Measurements from ENCODE around the gene SEC62. TPM values are rescaled to one million over a fixed set of nuclear protein-coding genes. Genes with fewer than 3 reads are reported as not detected.

Gene SEC62, protein sequence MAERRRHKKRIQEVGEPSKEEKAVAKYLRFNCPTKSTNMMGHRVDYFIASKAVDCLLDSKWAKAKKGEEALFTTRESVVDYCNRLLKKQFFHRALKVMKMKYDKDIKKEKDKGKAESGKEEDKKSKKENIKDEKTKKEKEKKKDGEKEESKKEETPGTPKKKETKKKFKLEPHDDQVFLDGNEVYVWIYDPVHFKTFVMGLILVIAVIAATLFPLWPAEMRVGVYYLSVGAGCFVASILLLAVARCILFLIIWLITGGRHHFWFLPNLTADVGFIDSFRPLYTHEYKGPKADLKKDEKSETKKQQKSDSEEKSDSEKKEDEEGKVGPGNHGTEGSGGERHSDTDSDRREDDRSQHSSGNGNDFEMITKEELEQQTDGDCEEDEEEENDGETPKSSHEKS
- 24.7 and 34.8 TPM in 2 replicates for total RNA-seq

DNA sequence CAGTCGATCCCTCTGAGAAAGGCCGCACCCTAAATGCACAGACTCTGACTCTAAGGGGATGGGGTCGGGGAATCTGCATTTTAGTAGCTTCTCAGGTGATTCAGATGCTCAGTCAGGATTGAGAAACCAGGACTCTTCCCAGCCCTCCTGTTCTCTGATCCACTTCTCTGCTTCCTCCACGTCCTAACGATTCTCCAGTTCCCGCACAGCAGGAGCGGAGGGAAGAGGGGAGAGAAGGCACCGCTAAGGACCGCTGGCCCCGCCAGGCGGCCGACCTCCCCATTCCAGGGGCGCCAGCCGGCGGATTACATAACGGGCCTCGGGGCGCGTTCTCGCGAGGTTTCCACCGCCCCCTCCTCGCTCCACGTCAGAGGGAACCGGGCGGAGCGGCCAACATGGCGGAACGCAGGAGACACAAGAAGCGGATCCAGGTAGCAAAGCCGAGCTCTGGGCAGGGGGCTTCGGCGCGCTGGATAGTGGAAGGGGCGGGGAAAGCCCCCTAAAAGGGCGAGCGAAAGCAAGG, at the start of gene SEC62:
SEC62 (plus strand) TSS at position 380 of the 523 bp plus-strand sequence; CDS start at position 396, 16 bp downstream.
- TF ChIP-seq, protein P1, sequence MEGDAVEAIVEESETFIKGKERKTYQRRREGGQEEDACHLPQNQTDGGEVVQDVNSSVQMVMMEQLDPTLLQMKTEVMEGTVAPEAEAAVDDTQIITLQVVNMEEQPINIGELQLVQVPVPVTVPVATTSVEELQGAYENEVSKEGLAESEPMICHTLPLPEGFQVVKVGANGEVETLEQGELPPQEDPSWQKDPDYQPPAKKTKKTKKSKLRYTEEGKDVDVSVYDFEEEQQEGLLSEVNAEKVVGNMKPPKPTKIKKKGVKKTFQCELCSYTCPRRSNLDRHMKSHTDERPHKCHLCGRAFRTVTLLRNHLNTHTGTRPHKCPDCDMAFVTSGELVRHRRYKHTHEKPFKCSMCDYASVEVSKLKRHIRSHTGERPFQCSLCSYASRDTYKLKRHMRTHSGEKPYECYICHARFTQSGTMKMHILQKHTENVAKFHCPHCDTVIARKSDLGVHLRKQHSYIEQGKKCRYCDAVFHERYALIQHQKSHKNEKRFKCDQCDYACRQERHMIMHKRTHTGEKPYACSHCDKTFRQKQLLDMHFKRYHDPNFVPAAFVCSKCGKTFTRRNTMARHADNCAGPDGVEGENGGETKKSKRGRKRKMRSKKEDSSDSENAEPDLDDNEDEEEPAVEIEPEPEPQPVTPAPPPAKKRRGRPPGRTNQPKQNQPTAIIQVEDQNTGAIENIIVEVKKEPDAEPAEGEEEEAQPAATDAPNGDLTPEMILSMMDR (conservative IDR thresholded peaks at IDR 0.05; ENCODE audit: low read depth, low read length): peak; percentile 52
- no peak for DNase-seq (ENCODE audit: low read depth)

DNA sequence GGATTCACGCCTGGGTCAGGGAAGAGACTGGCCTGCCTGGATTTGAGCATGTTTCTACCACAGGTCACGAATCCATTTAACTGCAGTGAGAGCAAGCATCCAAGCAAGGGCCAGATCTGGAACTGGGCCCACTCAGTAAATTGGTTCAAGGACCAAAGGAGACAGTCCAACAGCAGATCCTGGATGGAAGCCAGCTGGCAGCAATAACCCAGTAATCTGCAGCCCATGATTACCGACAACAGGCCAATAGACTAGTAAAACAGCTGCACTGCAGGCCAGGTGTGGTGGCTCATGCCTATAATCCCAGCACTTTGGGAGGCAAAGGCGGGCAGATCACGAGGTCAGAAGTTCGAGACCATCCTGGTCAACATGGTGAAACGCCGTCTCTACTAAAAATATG, 43.4 kb upstream of the SEC62 start:
- H3K4me3 ChIP-seq (ENCODE audit: low read depth, low read length): no peak overlapping the region
- peak; percentile 46 for DNase-seq (ENCODE audit: low read depth)
- TF ChIP-seq, protein P1 (conservative IDR thresholded peaks at IDR 0.05; ENCODE audit: low read depth, low read length): no peak

More for the DNA sequence above, at the start of gene SEC62:
- H3K4me3 ChIP-seq (ENCODE audit: low read depth, low read length): peak within 1 kb of the TSS; percentile 74

DNA sequence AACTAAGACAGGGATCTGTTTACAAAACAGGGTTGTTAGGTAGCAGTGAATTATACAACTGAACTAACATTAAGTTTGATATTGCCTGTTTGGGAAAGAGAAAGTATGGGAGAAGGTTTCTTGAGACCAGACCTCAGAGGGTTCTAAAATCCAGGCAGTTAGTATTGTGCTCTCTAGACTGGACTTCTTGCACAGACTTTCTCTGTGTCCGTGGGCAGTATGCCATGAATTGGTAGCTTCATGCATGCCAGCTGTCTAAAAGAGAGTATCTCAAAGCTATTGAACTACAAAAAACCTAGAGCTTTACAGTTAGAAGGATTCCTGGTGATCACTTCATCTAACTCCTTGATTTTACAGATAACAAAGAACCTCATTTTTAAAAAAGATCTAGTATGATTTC, 42.8 kb upstream of the SEC62 start:
- no peak overlapping the region for H3K4me3 ChIP-seq (ENCODE audit: low read depth, low read length)
- TF ChIP-seq, protein P1 (conservative IDR thresholded peaks at IDR 0.05; ENCODE audit: low read depth, low read length): no peak
- no peak for DNase-seq (ENCODE audit: low read depth)

DNA sequence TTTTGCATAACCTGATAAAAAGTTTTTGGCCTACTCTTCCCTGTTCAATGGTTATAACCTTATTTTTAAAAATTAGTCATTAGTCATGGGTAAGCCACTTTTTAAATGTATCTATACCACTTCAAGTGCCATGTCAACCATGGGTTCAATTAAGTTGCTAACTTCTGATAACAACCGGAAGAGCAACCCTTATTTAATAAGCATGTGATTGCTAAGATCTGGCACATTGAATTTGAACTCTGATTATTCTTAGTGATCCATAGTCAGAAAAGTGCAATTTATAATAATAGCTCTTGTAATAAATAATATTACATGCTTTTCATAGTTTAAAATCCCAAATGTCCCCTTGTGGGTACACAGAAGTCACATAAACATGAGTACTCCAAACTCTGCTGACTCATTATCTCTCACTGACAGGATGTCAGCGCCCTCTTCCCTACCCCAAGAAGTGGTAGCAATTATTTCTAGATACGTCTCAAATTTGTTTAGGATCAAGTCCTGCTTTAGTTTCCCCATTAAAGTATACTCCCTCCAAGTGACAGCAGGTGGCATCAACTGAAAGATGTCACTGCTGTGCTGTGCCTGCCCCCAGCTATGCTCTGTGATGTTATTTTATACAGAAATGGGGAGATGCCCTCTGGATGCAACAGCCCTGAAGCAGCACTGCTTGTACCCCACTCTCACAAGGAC, 36.6 kb upstream of the SEC62 start:
- TF ChIP-seq, protein P1 (conservative IDR thresholded peaks at IDR 0.05; ENCODE audit: low read depth, low read length): no peak
- DNase-seq (ENCODE audit: low read depth): no peak
- H3K4me3 ChIP-seq (ENCODE audit: low read depth, low read length): no peak overlapping the region

DNA sequence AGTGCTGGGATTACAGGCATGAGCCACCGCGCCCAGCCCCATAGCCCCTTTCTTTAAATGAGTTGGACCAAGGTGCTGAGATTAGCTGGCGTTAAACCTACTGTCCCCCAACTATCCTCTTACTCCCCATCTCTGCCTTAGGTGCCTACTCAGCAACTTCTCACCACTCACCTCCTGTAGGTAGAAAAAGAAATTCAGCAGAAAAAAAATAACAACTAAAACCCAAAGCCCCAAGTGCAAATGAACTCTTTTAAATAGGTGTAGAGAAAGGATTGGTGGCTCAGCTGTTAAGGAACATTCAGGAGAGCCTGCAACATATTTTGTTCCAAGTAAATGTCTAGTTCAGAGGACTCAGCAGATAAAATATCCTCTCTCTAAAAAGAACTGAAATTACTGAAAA, 35.8 kb upstream of the SEC62 start:
- TF ChIP-seq, protein P1 (conservative IDR thresholded peaks at IDR 0.05; ENCODE audit: low read depth, low read length): no peak
- no peak overlapping the region for H3K4me3 ChIP-seq (ENCODE audit: low read depth, low read length)
- DNase-seq (ENCODE audit: low read depth): no peak

DNA sequence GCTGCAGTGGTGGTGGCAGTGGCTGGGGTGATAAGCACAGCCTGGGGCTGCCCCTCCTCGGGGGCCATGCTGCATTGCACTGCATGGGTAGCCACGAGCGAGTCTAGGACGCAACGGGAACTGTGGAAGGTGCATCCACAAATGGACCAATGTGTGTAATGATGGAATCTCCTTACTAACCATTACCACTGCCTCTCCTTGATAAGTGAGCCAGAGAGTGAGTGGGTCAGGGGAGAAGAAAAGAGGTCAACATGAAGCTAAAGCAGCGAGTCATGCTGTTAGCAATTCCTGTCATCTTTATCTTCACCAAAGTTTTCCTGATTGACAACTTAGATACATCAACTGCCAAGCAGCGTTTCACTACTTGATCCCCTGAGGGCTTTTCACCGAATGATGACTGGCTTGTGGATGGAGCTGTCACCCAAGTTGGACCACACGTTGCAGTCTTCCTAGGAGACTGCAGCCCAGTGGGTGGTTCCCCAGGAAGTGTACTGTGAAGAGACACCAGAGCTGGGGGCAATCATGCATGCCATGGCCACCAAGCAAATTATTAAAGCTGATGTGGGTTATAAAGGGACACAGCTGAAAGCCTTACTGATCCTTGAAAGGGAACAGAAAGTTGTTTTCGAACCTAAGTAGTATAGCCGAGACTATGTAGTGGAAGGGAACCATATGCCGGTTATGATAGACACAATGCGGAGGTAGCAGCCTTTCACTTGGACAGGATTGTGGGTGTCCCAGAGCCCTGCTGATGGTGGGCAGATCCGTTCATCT, 34.7 kb upstream of the SEC62 start:
- TF ChIP-seq, protein P1 (conservative IDR thresholded peaks at IDR 0.05; ENCODE audit: low read depth, low read length): no peak
- DNase-seq (ENCODE audit: low read depth): no peak
- H3K4me3 ChIP-seq (ENCODE audit: low read depth, low read length): no peak overlapping the region
